IMR-90 (cell line): ENCODE measurements around the gene CD34. TPM values are rescaled to one million over a fixed set of nuclear protein-coding genes. Genes with fewer than 3 reads are reported as not detected.

Experiments used
- ATAC-seq: fragments of 200-7000 bp; cut with Tn5 transposase; 2 replicates; pipeline ENCODE4 v1.9.1; 2020; ENCODE audit warnings: low read depth, mild to moderate bottlenecking, moderate library complexity
- BruUV-seq: library from RNA; stranded (reverse); fragments of 400-500 nt; replicated peaks from 2 replicates; lab custom pipeline; 2021; lab: Mats Ljungman, UMichigan
- CTCF ChIA-PET: fragments of 300-600 bp; formaldehyde crosslinking; extraction: SDS; loops from one replicate; lab custom pipeline; 2021; ENCODE audit warnings: antibody characterized with exemption; lab: Yijun Ruan, JAX
- POLR2A ChIA-PET: fragments of 300-600 bp; sonication (Branson Sonifier 250); formaldehyde crosslinking; loops from one replicate; lab custom pipeline; 2022; ENCODE audit warnings: antibody characterized with exemption; ENCODE audit not compliant: unreplicated experiment; lab: Charles Lee
- DNase-seq: peaks from one replicate; pipeline ENCODE4 v3.0.0; 2013
- H2AFZ ChIP-seq: replicated peaks from 2 replicates; pipeline ENCODE3; 2013; ENCODE audit warnings: low read length, mild to moderate bottlenecking; ENCODE audit not compliant: poor library complexity
- H2AK5ac ChIP-seq: 2 replicates; pipeline ENCODE4 v1.6.1; 2013; ENCODE audit warnings: low read depth, low read length, inconsistent platforms
- H2AK9ac ChIP-seq: replicated peaks from 2 replicates; pipeline ENCODE3; 2013; ENCODE audit warnings: mild to moderate bottlenecking, low read depth, low read length, moderate library complexity; ENCODE audit not compliant: poor library complexity
- H2BK120ac ChIP-seq: 2 replicates; pipeline ENCODE4 v1.6.1; 2013; ENCODE audit warnings: low read depth, low read length, inconsistent platforms
- H2BK15ac ChIP-seq: 3 replicates; pipeline ENCODE4 v1.6.1; 2013; ENCODE audit warnings: low read depth, low read length, inconsistent platforms
- H2BK20ac ChIP-seq: 2 replicates; pipeline ENCODE4 v1.6.1; 2013; ENCODE audit warnings: low read depth, mild to moderate bottlenecking, inconsistent platforms, low read length, moderate library complexity
- H2BK5ac ChIP-seq: 2 replicates; pipeline ENCODE4 v1.6.1; 2013; ENCODE audit warnings: mild to moderate bottlenecking, low read depth, low read length, inconsistent platforms; ENCODE audit not compliant: poor library complexity, severe bottlenecking
- H3K14ac ChIP-seq: replicated peaks from 2 replicates; pipeline ENCODE4 v1.6.1; 2013; ENCODE audit warnings: low read depth, low read length, inconsistent platforms
- H3K18ac ChIP-seq: 2 replicates; pipeline ENCODE4 v1.6.1; 2013; ENCODE audit warnings: low read depth, low read length, control low read depth
- H3K23ac ChIP-seq: 2 replicates; pipeline ENCODE4 v1.6.1; 2013; ENCODE audit warnings: low read depth, low read length, inconsistent platforms
- H3K27ac ChIP-seq: 2 replicates; pipeline ENCODE4 v1.5.1; 2013; ENCODE audit warnings: mild to moderate bottlenecking, control low read depth, low read length; ENCODE audit not compliant: insufficient read depth
- H3K27me3 ChIP-seq: 2 replicates; pipeline ENCODE4 v1.6.1; 2013; ENCODE audit warnings: low read length; ENCODE audit not compliant: control insufficient read depth, insufficient read depth
- H3K36me3 ChIP-seq: 2 replicates; pipeline ENCODE4 v1.6.1; 2013; ENCODE audit warnings: low read length, mixed read lengths; ENCODE audit not compliant: control insufficient read depth, insufficient read depth
- H3K4ac ChIP-seq: 2 replicates; pipeline ENCODE4 v1.6.1; 2013; ENCODE audit warnings: low read depth, low read length, inconsistent platforms
- H3K4me1 ChIP-seq: 2 replicates; pipeline ENCODE4 v1.6.1; 2013; ENCODE audit warnings: low read length, mixed read lengths; ENCODE audit not compliant: control insufficient read depth, insufficient read depth
- H3K4me2 ChIP-seq: 2 replicates; pipeline ENCODE4 v1.6.1; 2013; ENCODE audit warnings: low read depth, mild to moderate bottlenecking, control low read depth, low read length, moderate library complexity
- H3K4me3 ChIP-seq: 2 replicates; pipeline ENCODE4 v1.5.1; 2013; ENCODE audit warnings: low read depth, mild to moderate bottlenecking, control low read depth, low read length, moderate library complexity; ENCODE audit not compliant: insufficient read depth
- H3K56ac ChIP-seq: 2 replicates; pipeline ENCODE4 v1.6.1; 2013; ENCODE audit warnings: low read length, inconsistent platforms; ENCODE audit not compliant: insufficient read depth; ENCODE audit errors: extremely low read depth
- H3K79me1 ChIP-seq, 2 experiments: 2 replicates each; pipeline ENCODE4 v1.6.1; 2013; ENCODE audit warnings: low read length in 2 of 2, inconsistent platforms in 1 of 2, low read depth in 1 of 2
- H3K9ac ChIP-seq: 2 replicates; pipeline ENCODE4 v1.6.1; 2013; ENCODE audit warnings: low read depth, low read length, control low read depth
- H3K9me1 ChIP-seq: 2 replicates; pipeline ENCODE4 v1.6.1; 2013; ENCODE audit warnings: low read length, inconsistent platforms; ENCODE audit not compliant: insufficient read depth
- H3K9me3 ChIP-seq: 2 replicates; pipeline ENCODE4 v1.6.1; 2013; ENCODE audit warnings: low read length; ENCODE audit not compliant: control insufficient read depth, insufficient read depth
- H4K20me1 ChIP-seq: 2 replicates; pipeline ENCODE4 v1.6.1; 2013; ENCODE audit warnings: low read length, inconsistent platforms; ENCODE audit not compliant: insufficient read depth
- H4K5ac ChIP-seq: 2 replicates; pipeline ENCODE4 v1.6.1; 2013; ENCODE audit warnings: mild to moderate bottlenecking, low read depth, low read length, control low read depth
- H4K8ac ChIP-seq, 2 experiments: 2 replicates each; pipeline ENCODE4 v1.6.1; 2013; ENCODE audit warnings: low read depth in 2 of 2, low read length in 2 of 2, control low read depth in 1 of 2, inconsistent platforms in 1 of 2
- H4K91ac ChIP-seq: 2 replicates; pipeline ENCODE4 v1.6.1; 2013; ENCODE audit warnings: low read depth, low read length, inconsistent platforms; ENCODE audit not compliant: insufficient read depth
- BHLHE40 ChIP-seq: fragments of 150-350 bp; IDR thresholded peaks from 2 replicates; pipeline ENCODE4 v1.6.1; 2016; ENCODE audit warnings: mild to moderate bottlenecking, low read depth, low read length
- CTCF ChIP-seq: conservative IDR thresholded peaks from 2 replicates; pipeline ENCODE4 v1.5.1; 2012; ENCODE audit warnings: mild to moderate bottlenecking, low read depth, low read length, improper control_type of control experiment
- ELK1 ChIP-seq: fragments of 150-350 bp; IDR thresholded peaks from 2 replicates; pipeline ENCODE4 v1.6.1; 2016; ENCODE audit warnings: low read depth, mild to moderate bottlenecking, low read length, moderate library complexity, borderline replicate concordance
- FOS ChIP-seq: fragments of 150-350 bp; IDR thresholded peaks from 2 replicates; pipeline ENCODE4 v1.6.1; 2016; ENCODE audit warnings: low read depth, low read length
- MAFK ChIP-seq: IDR thresholded peaks from 2 replicates; pipeline ENCODE4 v1.6.1; 2012; ENCODE audit warnings: low read depth, low read length, improper control_type of control experiment
- MAZ ChIP-seq: IDR thresholded peaks from 2 replicates; pipeline ENCODE4 v1.6.1; 2012; ENCODE audit warnings: low read depth, mild to moderate bottlenecking, low read length, improper control_type of control experiment, moderate library complexity, borderline replicate concordance
- MXI1 ChIP-seq: IDR thresholded peaks from 2 replicates; pipeline ENCODE4 v1.6.1; 2012; ENCODE audit warnings: low read depth, mild to moderate bottlenecking, low read length, moderate library complexity, borderline replicate concordance
- NFE2L2 ChIP-seq: fragments of 150-350 bp; IDR thresholded peaks from 2 replicates; pipeline ENCODE4 v1.6.1; 2016; ENCODE audit warnings: low read depth, mild to moderate bottlenecking, low read length
- RFX5 ChIP-seq: IDR thresholded peaks from 2 replicates; pipeline ENCODE4 v1.8.0; 2012; ENCODE audit warnings: low read depth, mild to moderate bottlenecking, low read length, moderate library complexity
- USF2 ChIP-seq: fragments of 150-350 bp; IDR thresholded peaks from 2 replicates; pipeline ENCODE4 v1.6.1; 2017; ENCODE audit warnings: mild to moderate bottlenecking, antibody characterized with exemption, low read length, low read depth
- WGBS, 2 experiments: methylation state at CpG; one replicate each; pipeline versions ENCODE4 v1.1.5 to v1.1.7; 2013; ENCODE audit warnings: missing lambda C conversion rate in 2 of 2; ENCODE audit not compliant: insufficient read length in 1 of 2; ENCODE audit errors: extremely low coverage in 2 of 2; 5-methylcytosine and 5-hydroxymethylcytosine counted together
- dilution Hi-C: fragments of 300-500 bp; cut with HindIII; formaldehyde crosslinking; loops from one replicate; pipeline ENCODE4 v1.14.3; 2018; ENCODE audit warnings: low sequenced_read_pairs; ENCODE audit not compliant: unreplicated experiment
- in situ Hi-C: fragments of 300-500 bp; cut with MboI; formaldehyde crosslinking; loops from 3 replicates; pipeline ENCODE4 v1.14.3; 2019; ENCODE audit warnings: low sequenced_read_pairs, inconsistent platforms, mixed read lengths
- intact Hi-C: fragments of 100-400 bp; cut with micrococcal nuclease; formaldehyde crosslinking; loops from 2 replicates; pipeline ENCODE4 v1.10.0; 2022
- polyA plus RNA-seq, 3 experiments: library from polyadenylated mRNA; depleted of rRNA; stranded (reverse); fragments of >200 nt; gene quantifications; 2 replicates each; pipeline ENCODE4 v1.2.3, GENCODE V29; 2012; ENCODE audit warnings: low replicate concordance in 1 of 3
- total RNA-seq: library from RNA; depleted of rRNA; stranded (reverse); fragments of >200 nt; gene quantifications from 2 replicates; pipeline ENCODE4 v1.2.3, GENCODE V29; 2012

Gene CD34
- total and polyA plus RNA-seq, 2 of the 4 experiments (the other 2 are of a cell fraction) = 0.14 TPM; not detected in 1

- ChIA-PET CTCF (no interaction called here), POLR2A (no interaction called here)
- ATAC-seq (no peak), DNase-seq (no peak)
- in situ Hi-C loops (no loop called here), dilution Hi-C loops (no loop called here), intact Hi-C loops (no loop called here)
- Histone ChIP-seq H3K4ac (no peak overlapping the region), H2BK15ac (no peak overlapping the region), H3K4me3 (no peak overlapping the region), H2BK120ac (no peak overlapping the region), H3K9me3 (no peaks in the 10 kb centered on the region), H2BK20ac (no peak overlapping the region), H3K27me3 (peaks cover 26% of the 10 kb centered on the region), H4K8ac (no peak overlapping the region), H2BK5ac (no peak overlapping the region), H4K91ac (no peak overlapping the region), H3K79me1 (no peaks in the 10 kb centered on the region), H3K18ac (no peak overlapping the region), H2AK9ac (no peak overlapping the region), H3K9me1 (no peaks in the 10 kb centered on the region), H3K56ac (no peak overlapping the region), H4K5ac (no peak overlapping the region), H2AK5ac (no peak overlapping the region), H4K20me1 (no peaks in the 10 kb centered on the region), H3K36me3 (no peaks in the 10 kb centered on the region), H3K9ac (no peak overlapping the region), H3K23ac (no peak overlapping the region), H3K4me1 (no peaks in the 10 kb centered on the region), H3K27ac (no peak overlapping the region), H3K14ac (no peak overlapping the region), H2AFZ (no peak overlapping the region), H3K4me2 (no peak overlapping the region)
- BruUV-seq = no TSS peak
- WGBS, 2 experiments = no CpG with 5 or more reads among the region's 5 CpGs
- TF ChIP-seq FOS (no peak), MAFK (no peak), MXI1 (no peak), RFX5 (no peak), CTCF (no peak), ELK1 (no peak), NFE2L2 (no peak), USF2 (no peak), BHLHE40 (no peak), MAZ (no peak)
These were observed 7.1 kb upstream of the CD34 start for GRCh38 chr1:207918011-207918410.
